ENCODE data around the gene SUSD6. TPM values are rescaled to one million over a fixed set of nuclear protein-coding genes. Genes with fewer than 3 reads are reported as not detected.

Gene SUSD6
- total and polyA plus RNA-seq, 2 experiments from 2014 or later, result 2.8 to 3.4 TPM

GRCh38 chr14:69699748-69700303 is 88.4 kb downstream of the SUSD6 start (continued):
- TF ChIP-seq ZNF462 (CRISPR knock-in tag; IDR thresholded peaks at IDR 0.05) (no peak), CTCF (conservative IDR thresholded peaks at IDR 0.05; ENCODE audit: low read depth in 2 of 2) (no peak), ETS1 (IDR thresholded peaks at IDR 0.05) (no peak), POLR2AphosphoS5 (IDR thresholded peaks at IDR 0.05; ENCODE audit: low read depth) (no peak), ZNF331 (CRISPR knock-in tag; IDR thresholded peaks at IDR 0.05; ENCODE audit: low read depth) (no peak), REST (IDR thresholded peaks at IDR 0.05; ENCODE audit: unreplicated experiment) (no peak), NANOG (IDR thresholded peaks at IDR 0.05; ENCODE audit: borderline replicate concordance) (no peak)

All from GM23338 (cell line).